K562 (cell line): ENCODE measurements around the gene MAP3K6. TPM values are rescaled to one million over a fixed set of nuclear protein-coding genes. Genes with fewer than 3 reads are reported as not detected.

Source experiments
- ATAC-seq: fragments of 200-7000 bp; cut with Tn5 transposase; 3 replicates; pipeline ENCODE4 v1.9.1; 2020; ENCODE audit warnings: moderate library complexity
- BruUV-seq: library from RNA; stranded (reverse); fragments of 400-500 nt; replicated peaks from 2 replicates; lab custom pipeline; 2021; lab: Mats Ljungman, UMichigan
- CTCF ChIA-PET: fragments of 300-600 bp; formaldehyde crosslinking; extraction: SDS; loops from one replicate; lab custom pipeline; 2021; ENCODE audit warnings: low intra/inter-chr PET ratio; lab: Yijun Ruan, JAX
- POLR2A ChIA-PET: fragments of 300-600, 350-650 bp; sonication (Branson Sonifier 250); formaldehyde crosslinking; extraction: SDS; loops from one replicate; lab custom pipeline; 2021; ENCODE audit warnings: antibody characterized with exemption, inconsistent platforms; lab: Yijun Ruan, JAX
- DNase-seq, 4 experiments: peaks; one replicate each; pipeline versions ENCODE4 v3.0.0 to v3.0.0-alpha.2; 2011 to 2018; ENCODE audit warnings: low spot score in 3 of 4, mixed read lengths in 3 of 4; ENCODE audit errors: extremely low read depth in 1 of 4
- FAIRE-seq: peaks from 2 replicates; lab custom pipeline; 2011; peaks lifted over from hg19 to GRCh38; lab: Jason Lieb, UNC
- H2AFZ ChIP-seq: 2 replicates; pipeline ENCODE4 v1.6.0; 2011; ENCODE audit warnings: low read depth, low read length, control low read depth, inconsistent platforms
- H3K27ac ChIP-seq: fragments of 200-600 bp; 3 replicates; pipeline ENCODE4 v1.8.0; 2011; ENCODE audit warnings: low read depth, mild to moderate bottlenecking, control low read depth, inconsistent platforms, low read length, moderate library complexity, mixed read lengths; ENCODE audit errors: extremely low read depth
- H3K27me3 ChIP-seq, 2 experiments: fragments of 300-600 bp in 1 of 2; 2 replicates in 1 of 2; 3 replicates in 1 of 2; pipeline versions ENCODE4 v1.6.0 to v1.8.0; 2011; ENCODE audit warnings: inconsistent platforms in 2 of 2, low read length in 2 of 2, mild to moderate bottlenecking in 1 of 2, mixed read lengths in 1 of 2, moderate library complexity in 1 of 2; ENCODE audit not compliant: control insufficient read depth in 2 of 2, insufficient read depth in 2 of 2
- H3K36me3 ChIP-seq: fragments of 300-600 bp; 3 replicates; pipeline ENCODE4 v1.8.0; 2011; ENCODE audit warnings: mild to moderate bottlenecking, low read length, inconsistent platforms; ENCODE audit not compliant: control insufficient read depth, insufficient read depth
- H3K4me1 ChIP-seq, 2 experiments: fragments of 200-600 bp in 1 of 2; replicated peaks in 1 of 2; 2 replicates in 1 of 2; 3 replicates in 1 of 2; pipeline versions ENCODE4 v1.5.1 to v1.8.0; 2011; ENCODE audit warnings: inconsistent platforms in 2 of 2, low read length in 2 of 2, mild to moderate bottlenecking in 1 of 2, mixed read lengths in 1 of 2, moderate library complexity in 1 of 2; ENCODE audit not compliant: control insufficient read depth in 2 of 2, insufficient read depth in 2 of 2
- H3K4me2 ChIP-seq: 2 replicates; pipeline ENCODE4 v1.6.1; 2011; ENCODE audit warnings: low read length, control low read depth, inconsistent platforms, mixed read lengths; ENCODE audit not compliant: insufficient read depth
- H3K4me3 ChIP-seq: fragments of 200-600 bp; sonication (generic), shearing (Covaris generic); 2 replicates; pipeline ENCODE4 v1.5.1; 2016; ENCODE audit warnings: control low read depth, inconsistent platforms
- H3K79me2 ChIP-seq: fragments of 200-600 bp; 3 replicates; pipeline ENCODE4 v1.8.0; 2011; ENCODE audit warnings: low read length, inconsistent platforms; ENCODE audit not compliant: control insufficient read depth, insufficient read depth
- H3K9ac ChIP-seq, 2 experiments: 2 replicates each; pipeline versions ENCODE4 v1.6.0 to v1.6.1; 2011; ENCODE audit warnings: low read depth in 2 of 2, low read length in 2 of 2, control low read depth in 1 of 2, inconsistent platforms in 1 of 2, mild to moderate bottlenecking in 1 of 2, mixed read lengths in 1 of 2; ENCODE audit not compliant: insufficient read depth in 1 of 2
- H3K9me1 ChIP-seq: one replicate; pipeline ENCODE4 v1.6.0; 2011; ENCODE audit warnings: inconsistent platforms, mild to moderate bottlenecking, low read length, moderate library complexity; ENCODE audit not compliant: control insufficient read depth, insufficient read depth
- H3K9me3 ChIP-seq: replicated peaks from 2 replicates; pipeline ENCODE4 v1.5.1; 2011; ENCODE audit warnings: low read depth, low read length, inconsistent platforms; ENCODE audit not compliant: control insufficient read depth, insufficient read depth
- H4K20me1 ChIP-seq: replicated peaks from 2 replicates; pipeline ENCODE4 v1.6.1; 2011; ENCODE audit warnings: low read length, inconsistent platforms, mixed read lengths; ENCODE audit not compliant: control insufficient read depth, insufficient read depth
- C11orf30 ChIP-seq: fragments of 450-650 bp; IDR thresholded peaks from 2 replicates; pipeline ENCODE4 v1.6.1; 2016; ENCODE audit warnings: low read depth, mild to moderate bottlenecking
- MEIS2 ChIP-seq: fragments of 450-650 bp; IDR thresholded peaks from 2 replicates; pipeline ENCODE4 v1.6.1; 2014; ENCODE audit warnings: mild to moderate bottlenecking; ENCODE audit not compliant: partially characterized antibody
- SMC3 ChIP-seq: conservative IDR thresholded peaks from 2 replicates; pipeline ENCODE4 v1.6.1; 2011; ENCODE audit warnings: low read depth, low read length, improper control_type of control experiment; ENCODE audit not compliant: insufficient read depth
- ZNF316 ChIP-seq: fragments of 450-650 bp; IDR thresholded peaks from 2 replicates; pipeline ENCODE4 v1.6.1; 2016
- WGBS: fragments of 100-300 bp; shearing (Covaris generic); methylation state at CpG from one replicate; pipeline ENCODE4 v1.1.6; 2016; ENCODE audit warnings: low coverage, mixed read lengths; ENCODE audit not compliant: insufficient coverage; ENCODE audit errors: missing lambda C conversion rate; 5-methylcytosine and 5-hydroxymethylcytosine counted together
- in situ Hi-C: fragments of 300-500 bp; cut with MboI; formaldehyde crosslinking; loops from 4 replicates; pipeline ENCODE4 v1.15.0; 2018; ENCODE audit warnings: inconsistent platforms, mixed read lengths
- intact Hi-C: fragments of 100-400 bp; cut with micrococcal nuclease; formaldehyde crosslinking; loops from 2 replicates; pipeline ENCODE4 v1.14.2; 2022
- polyA plus RNA-seq, 8 experiments: library from polyadenylated mRNA; depleted of rRNA in 4 of 8; stranded (reverse) in 5 of 8; unstranded in 3 of 8; fragments of >200 nt; fragmentation: Nextera tagmentation in 2 of 8; fragmentation: Illumina TruSeq in 1 of 8; extraction: Ambion mirVana in 2 of 8; extraction: Trizol in 1 of 8; gene quantifications; 2 replicates each; pipeline versions ENCODE4 v1.2.1 to v1.2.3, GENCODE V29; 2011 to 2014; ENCODE audit warnings: inconsistent platforms in 1 of 8, missing spikeins in 1 of 8
- total RNA-seq, 7 experiments: library from RNA; depleted of rRNA in 6 of 7; stranded (reverse); fragments of >200 nt in 6 of 7; fragmentation: Illumina TruSeq in 2 of 7; extraction: Trizol in 2 of 7; gene quantifications; 2 replicates each; pipeline versions ENCODE4 v1.2.1 to v1.2.3, GENCODE V29; 2011 to 2021; ENCODE audit warnings: low replicate concordance in 1 of 7
- TF ChIP-seq, protein P1 (sequence below), 2 experiments: fragments of 450-650 bp; formaldehyde crosslinking in 1 of 2; IDR thresholded peaks; 2 replicates each; pipeline versions ENCODE4 v1.4.0 to v1.6.1; 2014 to 2020; ENCODE audit warnings: mild to moderate bottlenecking in 2 of 2, borderline replicate concordance in 1 of 2, low read depth in 1 of 2
- TF ChIP-seq, protein P2 (sequence below): IDR thresholded peaks from 2 replicates; pipeline ENCODE4 v1.6.1; 2012; ENCODE audit warnings: low read depth, low read length, improper control_type of control experiment, borderline replicate concordance
- TF ChIP-seq, protein P3 (sequence below), 3 experiments: IDR thresholded peaks in 2 of 3; conservative IDR thresholded peaks in 1 of 3; 2 replicates each; pipeline ENCODE4 v1.5.1; 2011 to 2012; ENCODE audit warnings: low read length in 3 of 3, mild to moderate bottlenecking in 3 of 3, control low read depth in 2 of 3, improper control_type of control experiment in 1 of 3, inconsistent platforms in 1 of 3, low read depth in 1 of 3, mixed read lengths in 1 of 3, moderate library complexity in 1 of 3; ENCODE audit not compliant: insufficient read depth in 2 of 3

The MAP3K6 gene
- total and polyA plus RNA-seq, 9 of the 15 experiments (the other 6 are each of a cell fraction or from before 2014, with no cell fraction given), result 0.99 to 21.9 (median 7.0) TPM

DNA sequence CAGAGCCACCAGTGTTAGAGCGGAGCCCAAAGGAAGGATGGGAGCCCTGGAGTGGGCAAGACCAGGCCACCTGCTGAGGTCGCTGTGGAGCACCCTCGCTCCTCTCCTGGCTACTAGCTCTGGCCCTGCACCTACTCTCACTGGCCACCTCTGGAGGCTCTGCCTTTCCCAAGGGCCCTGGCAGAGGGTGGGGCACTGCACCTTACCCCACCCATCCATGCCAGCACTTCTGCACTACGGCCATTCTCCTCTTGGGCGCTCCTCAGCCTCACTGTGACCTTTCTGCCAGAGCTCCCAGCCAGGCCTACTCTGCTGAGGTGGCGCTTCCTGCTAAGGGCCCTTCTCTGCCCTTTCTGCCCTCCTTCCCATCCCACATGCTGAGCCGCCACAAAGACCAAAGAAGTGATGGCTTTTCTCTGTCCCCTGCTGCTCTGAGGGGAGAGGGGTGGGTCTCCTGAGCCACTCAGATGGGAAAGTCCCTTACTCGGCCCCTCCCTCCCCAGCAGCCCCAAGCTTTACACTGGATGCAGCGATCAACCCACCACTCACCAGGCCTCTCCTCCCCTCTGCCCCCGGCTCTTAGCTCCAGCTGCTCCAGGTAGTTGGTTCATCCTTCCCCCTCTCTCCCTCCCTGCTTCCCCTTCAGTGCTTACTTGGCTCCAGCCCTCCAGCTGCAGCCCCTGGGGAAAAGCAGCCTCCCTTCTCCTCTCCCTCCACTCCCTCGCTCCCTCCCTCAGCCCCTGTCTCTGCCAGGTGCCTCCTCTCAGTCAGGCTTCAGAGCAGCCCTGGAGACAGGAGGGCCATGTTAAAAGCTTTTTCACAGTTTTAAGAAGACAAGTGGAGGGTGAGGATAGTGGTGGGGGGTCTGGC, 59.6 kb downstream of the MAP3K6 start:
- intact Hi-C loops, result no loop called here
- no peaks in the 10 kb centered on the region for H3K79me2 ChIP-seq
- no peak overlapping the region for H3K4me3 ChIP-seq
- ATAC-seq, result peak; percentile 95
- FAIRE-seq, result peak; percentile 74
- peaks cover 0 to 8% of the 10 kb centered on the region in 2 experiments; a peak in 1 of 5 replicates for H3K4me1 ChIP-seq
- H3K4me2 ChIP-seq, result no peak overlapping the region
- H3K36me3 ChIP-seq, result no peaks in the 10 kb centered on the region; the same call in 2 of the 3 replicates
- 60% methylated on average over 10 of the region's 11 CpGs for WGBS
- peak; percentile 49 to 60 (median 57) for DNase-seq
- BruUV-seq, result TSS peak; percentile 22
- no peaks in the 10 kb centered on the region for H4K20me1 ChIP-seq
- H3K9ac ChIP-seq, result peak overlapping the region in 1 of 2 experiments; percentile 18; a peak in 2 of 4 replicates
- no peaks in the 10 kb centered on the region for H3K9me1 ChIP-seq
- CTCF ChIA-PET, result interaction anchor here (0.5 to 1.5 kb wide), 2 partner anchors 88 to 420 kb away, joined by 4 read pairs; no protein-coding TSS in a partner anchor
- H2AFZ ChIP-seq, result no peak overlapping the region
- H3K27me3 ChIP-seq, result no peaks in the 10 kb centered on the region
- H3K9me3 ChIP-seq, result no peaks in the 10 kb centered on the region
- in situ Hi-C loops, result no loop called here
- H3K27ac ChIP-seq, result no peak overlapping the region
- POLR2A ChIA-PET, result interaction anchor here (0.7 to 2.0 kb wide), 5 partner anchors 8 to 300 kb away, joined by 3 to 9 read pairs (median 3); no protein-coding TSS in a partner anchor
- TF ChIP-seq C11orf30 (peak; percentile 56), MEIS2 (no peak), SMC3 (peak; percentile 24; the same call in 1 of the 2 replicates), ZNF316 (peak; percentile 57; the same call in 1 of the 2 replicates)
- TF ChIP-seq, protein P1, sequence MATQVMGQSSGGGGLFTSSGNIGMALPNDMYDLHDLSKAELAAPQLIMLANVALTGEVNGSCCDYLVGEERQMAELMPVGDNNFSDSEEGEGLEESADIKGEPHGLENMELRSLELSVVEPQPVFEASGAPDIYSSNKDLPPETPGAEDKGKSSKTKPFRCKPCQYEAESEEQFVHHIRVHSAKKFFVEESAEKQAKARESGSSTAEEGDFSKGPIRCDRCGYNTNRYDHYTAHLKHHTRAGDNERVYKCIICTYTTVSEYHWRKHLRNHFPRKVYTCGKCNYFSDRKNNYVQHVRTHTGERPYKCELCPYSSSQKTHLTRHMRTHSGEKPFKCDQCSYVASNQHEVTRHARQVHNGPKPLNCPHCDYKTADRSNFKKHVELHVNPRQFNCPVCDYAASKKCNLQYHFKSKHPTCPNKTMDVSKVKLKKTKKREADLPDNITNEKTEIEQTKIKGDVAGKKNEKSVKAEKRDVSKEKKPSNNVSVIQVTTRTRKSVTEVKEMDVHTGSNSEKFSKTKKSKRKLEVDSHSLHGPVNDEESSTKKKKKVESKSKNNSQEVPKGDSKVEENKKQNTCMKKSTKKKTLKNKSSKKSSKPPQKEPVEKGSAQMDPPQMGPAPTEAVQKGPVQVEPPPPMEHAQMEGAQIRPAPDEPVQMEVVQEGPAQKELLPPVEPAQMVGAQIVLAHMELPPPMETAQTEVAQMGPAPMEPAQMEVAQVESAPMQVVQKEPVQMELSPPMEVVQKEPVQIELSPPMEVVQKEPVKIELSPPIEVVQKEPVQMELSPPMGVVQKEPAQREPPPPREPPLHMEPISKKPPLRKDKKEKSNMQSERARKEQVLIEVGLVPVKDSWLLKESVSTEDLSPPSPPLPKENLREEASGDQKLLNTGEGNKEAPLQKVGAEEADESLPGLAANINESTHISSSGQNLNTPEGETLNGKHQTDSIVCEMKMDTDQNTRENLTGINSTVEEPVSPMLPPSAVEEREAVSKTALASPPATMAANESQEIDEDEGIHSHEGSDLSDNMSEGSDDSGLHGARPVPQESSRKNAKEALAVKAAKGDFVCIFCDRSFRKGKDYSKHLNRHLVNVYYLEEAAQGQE (IDR thresholded peaks at IDR 0.05; ENCODE audit: borderline replicate concordance), result peak; percentile 5; the same call in 1 of the 2 replicates
- TF ChIP-seq, protein P1 (CRISPR knock-in tag; IDR thresholded peaks at IDR 0.05; ENCODE audit: low read depth), result no peak
- TF ChIP-seq, protein P2, sequence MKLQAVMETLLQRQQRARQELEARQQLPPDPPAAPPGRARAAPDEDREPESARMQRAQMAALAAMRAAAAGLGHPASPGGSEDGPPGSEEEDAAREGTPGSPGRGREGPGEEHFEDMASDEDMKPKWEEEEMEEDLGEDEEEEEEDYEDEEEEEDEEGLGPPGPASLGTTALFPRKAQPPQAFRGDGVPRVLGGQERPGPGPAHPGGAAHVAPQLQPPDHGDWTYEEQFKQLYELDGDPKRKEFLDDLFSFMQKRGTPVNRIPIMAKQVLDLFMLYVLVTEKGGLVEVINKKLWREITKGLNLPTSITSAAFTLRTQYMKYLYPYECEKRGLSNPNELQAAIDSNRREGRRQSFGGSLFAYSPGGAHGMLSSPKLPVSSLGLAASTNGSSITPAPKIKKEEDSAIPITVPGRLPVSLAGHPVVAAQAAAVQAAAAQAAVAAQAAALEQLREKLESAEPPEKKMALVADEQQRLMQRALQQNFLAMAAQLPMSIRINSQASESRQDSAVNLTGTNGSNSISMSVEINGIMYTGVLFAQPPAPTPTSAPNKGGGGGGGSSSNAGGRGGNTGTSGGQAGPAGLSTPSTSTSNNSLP, result no peak
- TF ChIP-seq, protein P3, sequence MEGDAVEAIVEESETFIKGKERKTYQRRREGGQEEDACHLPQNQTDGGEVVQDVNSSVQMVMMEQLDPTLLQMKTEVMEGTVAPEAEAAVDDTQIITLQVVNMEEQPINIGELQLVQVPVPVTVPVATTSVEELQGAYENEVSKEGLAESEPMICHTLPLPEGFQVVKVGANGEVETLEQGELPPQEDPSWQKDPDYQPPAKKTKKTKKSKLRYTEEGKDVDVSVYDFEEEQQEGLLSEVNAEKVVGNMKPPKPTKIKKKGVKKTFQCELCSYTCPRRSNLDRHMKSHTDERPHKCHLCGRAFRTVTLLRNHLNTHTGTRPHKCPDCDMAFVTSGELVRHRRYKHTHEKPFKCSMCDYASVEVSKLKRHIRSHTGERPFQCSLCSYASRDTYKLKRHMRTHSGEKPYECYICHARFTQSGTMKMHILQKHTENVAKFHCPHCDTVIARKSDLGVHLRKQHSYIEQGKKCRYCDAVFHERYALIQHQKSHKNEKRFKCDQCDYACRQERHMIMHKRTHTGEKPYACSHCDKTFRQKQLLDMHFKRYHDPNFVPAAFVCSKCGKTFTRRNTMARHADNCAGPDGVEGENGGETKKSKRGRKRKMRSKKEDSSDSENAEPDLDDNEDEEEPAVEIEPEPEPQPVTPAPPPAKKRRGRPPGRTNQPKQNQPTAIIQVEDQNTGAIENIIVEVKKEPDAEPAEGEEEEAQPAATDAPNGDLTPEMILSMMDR (IDR thresholded peaks at IDR 0.05 in 2 of 3, conservative IDR thresholded peaks at IDR 0.05 in 1 of 3; ENCODE audit: insufficient read depth in 2 of 3, low read depth in 1 of 3, low read length in 3 of 3), result peak; percentile 69 to 82 (median 74)
